NCI-H1694 treated with DMSO at 0.1 percent for 48 hours (cell line): ENCODE data around the gene HGFAC.

Experiments
- DNase-seq: peaks from one replicate; lab custom pipeline; 2025; lab: John Stamatoyannopoulos, UW

HGFAC gene

GRCh38 chr4:3426465-3427133 lies 15.2 kb upstream of the HGFAC start:
- DNase-seq = no peak

- no peak for DNase-seq
These were observed 14.7 kb upstream of the HGFAC start for GRCh38 chr4:3427134-3427476.

- DNase-seq = no peak
These were observed 13.9 kb upstream of the HGFAC start for GRCh38 chr4:3427706-3428446.

GRCh38 chr4:3429651-3430050 lies 12.1 kb upstream of the HGFAC start:
- no peak for DNase-seq

- no peak for DNase-seq
These were observed 11.2 kb upstream of the HGFAC start for GRCh38 chr4:3430524-3430923.

GRCh38 chr4:3431446-3431993 lies 10.2 kb upstream of the HGFAC start:
- no peak for DNase-seq

- no peak for DNase-seq
These were observed 9.4 kb upstream of the HGFAC start for GRCh38 chr4:3432381-3432790.

GRCh38 chr4:3433138-3433869 lies 8.5 kb upstream of the HGFAC start:
- DNase-seq = no peak

- DNase-seq = no peak
These were observed 6.7 kb upstream of the HGFAC start for GRCh38 chr4:3434881-3435685.

- no peak for DNase-seq
These were observed 6.1 kb upstream of the HGFAC start for GRCh38 chr4:3435686-3435956.

- no peak for DNase-seq
These were observed 5.5 kb upstream of the HGFAC start for GRCh38 chr4:3436048-3436797.

GRCh38 chr4:3436798-3437581 lies 4.8 kb upstream of the HGFAC start:
- DNase-seq = peak; percentile 60

GRCh38 chr4:3437582-3437936 lies 4.2 kb upstream of the HGFAC start:
- DNase-seq = no peak

- DNase-seq = no peak
These were observed 3.5 kb upstream of the HGFAC start for GRCh38 chr4:3437998-3438846.

- DNase-seq = no peak
These were observed 3.0 kb upstream of the HGFAC start for GRCh38 chr4:3438847-3439180.

- DNase-seq = no peak
These were observed 2.4 kb upstream of the HGFAC start for GRCh38 chr4:3439391-3439790.

GRCh38 chr4:3440011-3440410 lies 1.8 kb upstream of the HGFAC start:
- no peak for DNase-seq

GRCh38 chr4:3440979-3441500 lies 728 bp upstream of the HGFAC start:
- DNase-seq = no peak

- DNase-seq = no peak
These were observed 741 bp downstream of the HGFAC start for GRCh38 chr4:3442460-3442958.
